Testis (tissue), 2 donors: ENCODE measurements around the gene SLC35D1.

Experiments used
- CTCF ChIP-seq, 3 experiments: fragments of 450-650 bp in 2 of 3; fragments of 200-600 bp in 1 of 3; sonication (generic) in 1 of 3; IDR thresholded peaks; one replicate each; pipeline ENCODE4 v1.5.1; 2016 to 2019; ENCODE audit warnings: antibody characterized with exemption in 3 of 3, mild to moderate bottlenecking in 2 of 3, moderate library complexity in 1 of 3
- POLR2A ChIP-seq: fragments of 450-650 bp; IDR thresholded peaks from one replicate; pipeline ENCODE4 v1.6.1; 2017; ENCODE audit warnings: antibody characterized with exemption, mild to moderate bottlenecking, moderate library complexity

DNA sequence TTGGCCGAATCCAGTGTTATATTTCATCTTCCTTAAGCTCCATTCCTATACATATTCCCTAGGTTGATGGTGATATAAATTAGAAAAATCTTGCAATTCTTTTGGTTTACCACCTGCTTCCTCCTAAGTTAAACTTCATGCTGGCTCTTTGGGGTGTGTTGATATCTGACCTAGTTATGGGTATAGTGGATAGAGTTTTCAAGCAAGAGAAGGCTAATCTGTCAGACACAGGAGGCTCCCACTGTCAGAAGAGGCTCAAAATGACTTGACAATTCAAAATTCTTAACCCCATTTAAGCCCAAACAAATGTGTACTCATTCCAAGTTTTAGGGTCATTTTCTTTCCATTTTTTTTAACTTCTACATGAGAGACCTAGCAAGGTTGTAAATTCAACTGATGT is 8.5 kb upstream of the SLC35D1 start:
- no peak for TF ChIP-seq CTCF (IDR thresholded peaks at IDR 0.05)
- no peak for TF ChIP-seq POLR2A
